GM12892 (cell line): ENCODE data around the gene ODF2.

Source experiments
- POLR2A ChIP-seq: IDR thresholded peaks from 2 replicates; pipeline ENCODE4 v1.6.1; 2011; ENCODE audit warnings: low read depth, low read length, control low read depth
- POLR2AphosphoS5 ChIP-seq: IDR thresholded peaks from 2 replicates; pipeline ENCODE4 v1.6.1; 2011; ENCODE audit warnings: low read depth, low read length, control low read depth
- TAF1 ChIP-seq: IDR thresholded peaks from 2 replicates; pipeline ENCODE4 v1.6.1; 2011; ENCODE audit warnings: low read depth, mild to moderate bottlenecking, control low read depth, low read length, borderline replicate concordance

- no peak for TF ChIP-seq POLR2A
- no peak for TF ChIP-seq POLR2AphosphoS5
- TF ChIP-seq TAF1: no peak
These were observed 70.9 kb downstream of the ODF2 start for GRCh38 chr9:128526720-128527119.
